SK-N-SH treated with all-trans-retinoic acid at 6 μM for 48 hours (cell line): Measurements from ENCODE around the gene PACC1.
A peak's percentile ranks its signal among the peaks of the same experiment; 100 is the strongest.

Experiments used
- ATAC-seq: fragments of 200-7000 bp; cut with Tn5 transposase; 3 replicates; pipeline ENCODE4 v1.9.1; 2020; ENCODE audit warnings: mild to moderate bottlenecking, moderate library complexity
- ARNTL ChIP-seq: fragments of 450-650 bp; formaldehyde crosslinking; IDR thresholded peaks from 2 replicates; pipeline ENCODE4 v1.5.0; 2020; ENCODE audit warnings: low read depth, mild to moderate bottlenecking, moderate library complexity, borderline replicate concordance
- BACH2 ChIP-seq: fragments of 250-450 bp; sonication (Bioruptor Pico); IDR thresholded peaks from 2 replicates; pipeline ENCODE4 v1.9.0; 2021; ENCODE audit warnings: mild to moderate bottlenecking, borderline replicate concordance
- CSDC2 ChIP-seq: fragments of 250-450 bp; sonication (Bioruptor Pico); IDR thresholded peaks from 2 replicates; pipeline ENCODE4 v1.5.0; 2020; ENCODE audit warnings: mild to moderate bottlenecking, moderate library complexity
- CSRNP3 ChIP-seq: fragments of 250-450 bp; sonication (Bioruptor Pico); IDR thresholded peaks from 2 replicates; pipeline ENCODE4 v1.5.1; 2021; ENCODE audit warnings: mild to moderate bottlenecking, moderate library complexity
- ESRRG ChIP-seq: fragments of 250-450 bp; sonication (Bioruptor Pico); IDR thresholded peaks from 2 replicates; pipeline ENCODE4 v1.6.1; 2021; ENCODE audit warnings: mild to moderate bottlenecking
- GLIS3 ChIP-seq: fragments of 250-450 bp; sonication (Bioruptor Pico); IDR thresholded peaks from 2 replicates; pipeline ENCODE4 v1.5.0; 2020; ENCODE audit warnings: mild to moderate bottlenecking, moderate library complexity
- ISL1 ChIP-seq: fragments of 250-450 bp; sonication (Bioruptor Pico); IDR thresholded peaks from 2 replicates; pipeline ENCODE4 v2.1.2; 2022; ENCODE audit warnings: mild to moderate bottlenecking, moderate library complexity
- OSR1 ChIP-seq: fragments of 250-450 bp; sonication (Bioruptor Pico); IDR thresholded peaks from 2 replicates; pipeline ENCODE4 v1.8.0; 2022; ENCODE audit warnings: moderate library complexity, mild to moderate bottlenecking, inconsistent platforms
- POU6F1 ChIP-seq: fragments of 250-450 bp; sonication (Bioruptor Pico); IDR thresholded peaks from 2 replicates; pipeline ENCODE4 v1.8.0; 2021; ENCODE audit warnings: low read depth, mild to moderate bottlenecking, moderate library complexity, borderline replicate concordance
- PPARA ChIP-seq: fragments of 250-450 bp; sonication (Bioruptor Pico); IDR thresholded peaks from 2 replicates; pipeline ENCODE4 v1.5.0; 2020; ENCODE audit warnings: mild to moderate bottlenecking, borderline replicate concordance
- RARB ChIP-seq: fragments of 250-450 bp; sonication (Bioruptor Pico); IDR thresholded peaks from 2 replicates; pipeline ENCODE4 v1.8.0; 2021; ENCODE audit warnings: mild to moderate bottlenecking, moderate library complexity
- SNAI2 ChIP-seq: fragments of 250-450 bp; sonication (Bioruptor Pico); IDR thresholded peaks from 2 replicates; pipeline ENCODE4 v1.5.0; 2020; ENCODE audit warnings: mild to moderate bottlenecking, moderate library complexity
- TCF4 ChIP-seq: fragments of 250-450 bp; sonication (Bioruptor Pico); IDR thresholded peaks from 2 replicates; pipeline ENCODE4 v1.8.0; 2021; ENCODE audit warnings: mild to moderate bottlenecking, moderate library complexity, borderline replicate concordance
- TOX ChIP-seq: fragments of 250-450 bp; sonication (Bioruptor Pico); IDR thresholded peaks from 2 replicates; pipeline ENCODE4 v1.8.0; 2021; ENCODE audit warnings: mild to moderate bottlenecking, moderate library complexity, borderline replicate concordance
- TSHZ2 ChIP-seq: fragments of 250-450 bp; sonication (Bioruptor Pico); IDR thresholded peaks from 2 replicates; pipeline ENCODE4 v1.5.0; 2020; ENCODE audit warnings: mild to moderate bottlenecking, moderate library complexity
- ZC3H10 ChIP-seq: fragments of 250-450 bp; sonication (Bioruptor Pico); IDR thresholded peaks from 2 replicates; pipeline ENCODE4 v1.5.1; 2021; ENCODE audit warnings: mild to moderate bottlenecking, moderate library complexity
- ZFP3 ChIP-seq: fragments of 250-450 bp; sonication (Bioruptor Pico); IDR thresholded peaks from 2 replicates; pipeline ENCODE4 v1.5.0; 2020; ENCODE audit warnings: mild to moderate bottlenecking, moderate library complexity
- ZFP30 ChIP-seq: fragments of 450-650 bp; formaldehyde crosslinking; IDR thresholded peaks from 2 replicates; pipeline ENCODE4 v1.5.0; 2022; ENCODE audit warnings: mild to moderate bottlenecking, moderate library complexity
- ZNF565 ChIP-seq: fragments of 450-650 bp; formaldehyde crosslinking; conservative IDR thresholded peaks from 2 replicates; pipeline ENCODE4 v1.5.0; 2020; ENCODE audit warnings: low read depth, mild to moderate bottlenecking, moderate library complexity
- ZNF70 ChIP-seq: fragments of 450-650 bp; formaldehyde crosslinking; IDR thresholded peaks from 2 replicates; pipeline ENCODE4 v1.5.0; 2020; ENCODE audit warnings: mild to moderate bottlenecking, moderate library complexity
- ZNF8 ChIP-seq: fragments of 450-650 bp; formaldehyde crosslinking; IDR thresholded peaks from 2 replicates; pipeline ENCODE4 v1.5.0; 2020; ENCODE audit warnings: mild to moderate bottlenecking, moderate library complexity
- TF ChIP-seq, protein P1 (sequence below): fragments of 250-450 bp; sonication (Bioruptor Pico); IDR thresholded peaks from 2 replicates; pipeline ENCODE4 v1.5.1; 2020; ENCODE audit warnings: low read depth, mild to moderate bottlenecking, moderate library complexity
- TF ChIP-seq, protein P2 (sequence below): fragments of 250-450 bp; sonication (Bioruptor Pico); IDR thresholded peaks from 2 replicates; pipeline ENCODE4 v1.8.0; 2020; ENCODE audit warnings: mild to moderate bottlenecking, moderate library complexity, borderline replicate concordance

PACC1 gene

GRCh38 chr1:212317916-212318315, 96.8 kb downstream of the PACC1 start:
- no peak for ATAC-seq
- no peak for TF ChIP-seq ESRRG (CRISPR knock-in tag)
- TF ChIP-seq, protein P1, sequence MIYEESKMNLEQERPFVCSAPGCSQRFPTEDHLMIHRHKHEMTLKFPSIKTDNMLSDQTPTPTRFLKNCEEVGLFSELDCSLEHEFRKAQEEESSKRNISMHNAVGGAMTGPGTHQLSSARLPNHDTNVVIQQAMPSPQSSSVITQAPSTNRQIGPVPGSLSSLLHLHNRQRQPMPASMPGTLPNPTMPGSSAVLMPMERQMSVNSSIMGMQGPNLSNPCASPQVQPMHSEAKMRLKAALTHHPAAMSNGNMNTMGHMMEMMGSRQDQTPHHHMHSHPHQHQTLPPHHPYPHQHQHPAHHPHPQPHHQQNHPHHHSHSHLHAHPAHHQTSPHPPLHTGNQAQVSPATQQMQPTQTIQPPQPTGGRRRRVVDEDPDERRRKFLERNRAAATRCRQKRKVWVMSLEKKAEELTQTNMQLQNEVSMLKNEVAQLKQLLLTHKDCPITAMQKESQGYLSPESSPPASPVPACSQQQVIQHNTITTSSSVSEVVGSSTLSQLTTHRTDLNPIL (CRISPR knock-in tag) = no peak
- no peak for TF ChIP-seq OSR1 (CRISPR knock-in tag)
- no peak for TF ChIP-seq ZC3H10 (CRISPR knock-in tag)
- TF ChIP-seq TCF4 (CRISPR knock-in tag) = no peak
- TF ChIP-seq, protein P2, sequence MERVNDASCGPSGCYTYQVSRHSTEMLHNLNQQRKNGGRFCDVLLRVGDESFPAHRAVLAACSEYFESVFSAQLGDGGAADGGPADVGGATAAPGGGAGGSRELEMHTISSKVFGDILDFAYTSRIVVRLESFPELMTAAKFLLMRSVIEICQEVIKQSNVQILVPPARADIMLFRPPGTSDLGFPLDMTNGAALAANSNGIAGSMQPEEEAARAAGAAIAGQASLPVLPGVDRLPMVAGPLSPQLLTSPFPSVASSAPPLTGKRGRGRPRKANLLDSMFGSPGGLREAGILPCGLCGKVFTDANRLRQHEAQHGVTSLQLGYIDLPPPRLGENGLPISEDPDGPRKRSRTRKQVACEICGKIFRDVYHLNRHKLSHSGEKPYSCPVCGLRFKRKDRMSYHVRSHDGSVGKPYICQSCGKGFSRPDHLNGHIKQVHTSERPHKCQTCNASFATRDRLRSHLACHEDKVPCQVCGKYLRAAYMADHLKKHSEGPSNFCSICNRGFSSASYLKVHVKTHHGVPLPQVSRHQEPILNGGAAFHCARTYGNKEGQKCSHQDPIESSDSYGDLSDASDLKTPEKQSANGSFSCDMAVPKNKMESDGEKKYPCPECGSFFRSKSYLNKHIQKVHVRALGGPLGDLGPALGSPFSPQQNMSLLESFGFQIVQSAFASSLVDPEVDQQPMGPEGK (CRISPR knock-in tag) = no peak
- no peak for TF ChIP-seq RARB (CRISPR knock-in tag)
- no peak for TF ChIP-seq TOX
- TF ChIP-seq ZNF565 (CRISPR knock-in tag) = no peak
- TF ChIP-seq GLIS3 (CRISPR knock-in tag) = no peak
- TF ChIP-seq POU6F1 (CRISPR knock-in tag) = no peak
- no peak for TF ChIP-seq CSDC2 (CRISPR knock-in tag)
- no peak for TF ChIP-seq BACH2 (CRISPR knock-in tag)
- TF ChIP-seq ZNF70 (CRISPR knock-in tag) = no peak
- no peak for TF ChIP-seq ZFP3
- TF ChIP-seq ISL1 (CRISPR knock-in tag) = no peak
- no peak for TF ChIP-seq TSHZ2 (CRISPR knock-in tag)
- no peak for TF ChIP-seq ZNF8 (CRISPR knock-in tag)
- TF ChIP-seq SNAI2 (CRISPR knock-in tag) = no peak
- TF ChIP-seq CSRNP3 (CRISPR knock-in tag) = no peak

DNA sequence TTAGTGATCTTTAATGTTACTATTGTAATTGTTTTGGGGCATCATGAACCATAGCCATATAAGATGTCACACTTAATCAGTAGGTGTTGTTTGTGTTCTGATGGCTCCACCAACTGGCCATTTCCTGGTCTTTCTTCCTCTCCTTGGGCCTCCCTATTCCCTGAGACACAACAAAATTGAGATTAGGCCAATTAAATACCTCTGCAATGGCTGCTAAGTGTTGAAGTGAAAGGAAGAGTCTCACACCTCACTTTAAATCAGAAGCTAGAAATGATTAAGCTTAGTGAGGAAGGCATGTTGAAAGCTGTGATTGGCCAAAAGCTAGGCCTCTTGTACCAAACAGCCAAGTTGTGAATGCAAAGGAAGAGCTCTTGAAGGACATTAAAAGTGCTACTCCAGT, 98.8 kb downstream of the PACC1 start:
- ATAC-seq = peak; percentile 67

More for the DNA sequence above, 98.8 kb downstream of the PACC1 start:
- TF ChIP-seq, protein P1 (CRISPR knock-in tag) = no peak
- TF ChIP-seq SNAI2 (CRISPR knock-in tag) (no peak), OSR1 (CRISPR knock-in tag) (no peak), POU6F1 (CRISPR knock-in tag) (no peak), ZC3H10 (CRISPR knock-in tag) (no peak), ZFP3 (no peak), CSRNP3 (CRISPR knock-in tag) (no peak), ARNTL (CRISPR knock-in tag) (no peak), ZNF565 (CRISPR knock-in tag) (no peak), GLIS3 (CRISPR knock-in tag) (no peak), BACH2 (CRISPR knock-in tag) (no peak), ESRRG (CRISPR knock-in tag) (no peak), PPARA (no peak), CSDC2 (CRISPR knock-in tag) (no peak), ZFP30 (no peak)
